Endothelial cell of umbilical vein (primary cell): ENCODE data around the gene SYNPR. TPM values are rescaled to one million over a fixed set of nuclear protein-coding genes. Genes with fewer than 3 reads are reported as not detected.
"Not testable (repeated sequence)": the region's sequence is repeated elsewhere in the genome, so short reads cannot be mapped to it uniquely, and the experiment has no call there.

ENCODE experiments used
- BruUV-seq: library from RNA; stranded (reverse); fragments of 400-500 nt; replicated peaks from 2 replicates; lab custom pipeline; 2021; lab: Mats Ljungman, UMichigan
- CTCF ChIA-PET: fragments of 300-600, 350-600 bp; sonication (Branson Sonifier 250); formaldehyde crosslinking; loops from one replicate; lab custom pipeline; 2021; ENCODE audit warnings: antibody characterized with exemption, inconsistent platforms; lab: Charles Lee
- POLR2A ChIA-PET: fragments of 300-600, 350-600 bp; sonication (Branson Sonifier 250); formaldehyde crosslinking; loops from one replicate; lab custom pipeline; 2021; ENCODE audit warnings: antibody characterized with exemption, inconsistent platforms; lab: Charles Lee
- DNase-seq: peaks from one replicate; pipeline ENCODE4 v3.0.0-alpha.2; 2011; ENCODE audit warnings: low read depth, low spot score
- FAIRE-seq: peaks from 2 replicates; lab custom pipeline; 2011; peaks lifted over from hg19 to GRCh38; lab: Jason Lieb, UNC
- H2AFZ ChIP-seq: 2 replicates; pipeline ENCODE4 v1.6.0; 2012; ENCODE audit warnings: low read depth, low read length, control low read depth, inconsistent platforms
- H3K27ac ChIP-seq: 2 replicates; pipeline ENCODE4 v1.5.1; 2011; ENCODE audit warnings: low read depth, mild to moderate bottlenecking, control low read depth, low read length, moderate library complexity; ENCODE audit not compliant: insufficient read depth
- H3K27me3 ChIP-seq, 2 experiments: 2 replicates each; pipeline versions ENCODE4 v1.6.0 to v1.6.1; 2011; ENCODE audit warnings: low read length in 2 of 2, mixed read lengths in 1 of 2; ENCODE audit not compliant: control insufficient read depth in 2 of 2, insufficient read depth in 2 of 2
- H3K36me3 ChIP-seq, 2 experiments: 2 replicates in 1 of 2; 3 replicates in 1 of 2; pipeline ENCODE4 v1.5.1; 2011; ENCODE audit warnings: low read length in 2 of 2, mild to moderate bottlenecking in 1 of 2, moderate library complexity in 1 of 2; ENCODE audit not compliant: control insufficient read depth in 2 of 2, insufficient read depth in 2 of 2; ENCODE audit errors: extremely low read depth in 1 of 2
- H3K4me1 ChIP-seq: 3 replicates; pipeline ENCODE4 v1.5.1; 2011; ENCODE audit warnings: mild to moderate bottlenecking, low read length; ENCODE audit not compliant: control insufficient read depth, insufficient read depth; ENCODE audit errors: extremely low read depth
- H3K4me2 ChIP-seq: 2 replicates; pipeline ENCODE4 v1.6.1; 2011; ENCODE audit warnings: low read length, control low read depth, mixed read lengths; ENCODE audit not compliant: insufficient read depth
- H3K4me3 ChIP-seq, 3 experiments: fragments of 200-600 bp in 1 of 3; sonication (generic), shearing (Covaris generic) in 1 of 3; replicated peaks in 1 of 3; 2 replicates each; pipeline ENCODE4 v1.5.1; 2011 to 2016; ENCODE audit warnings: control low read depth in 3 of 3, low read length in 3 of 3, mild to moderate bottlenecking in 2 of 3, inconsistent platforms in 1 of 3, low read depth in 1 of 3, moderate library complexity in 1 of 3; ENCODE audit not compliant: insufficient read depth in 1 of 3
- H3K79me2 ChIP-seq: 2 replicates; pipeline ENCODE4 v1.6.0; 2012; ENCODE audit warnings: low read length, inconsistent platforms; ENCODE audit not compliant: control insufficient read depth, insufficient read depth
- H3K9ac ChIP-seq: replicated peaks from 2 replicates; pipeline ENCODE3; 2011; ENCODE audit warnings: low read length, control low read depth; ENCODE audit not compliant: insufficient read depth; ENCODE audit errors: extremely low read depth
- H3K9me1 ChIP-seq: replicated peaks from 3 replicates; pipeline ENCODE4 v1.6.0; 2011; ENCODE audit warnings: mild to moderate bottlenecking, low read length; ENCODE audit not compliant: control insufficient read depth, insufficient read depth; ENCODE audit errors: extremely low read depth
- H3K9me3 ChIP-seq: replicated peaks from 2 replicates; pipeline ENCODE4 v1.5.1; 2012; ENCODE audit warnings: low read length, inconsistent platforms; ENCODE audit not compliant: control insufficient read depth, insufficient read depth
- H4K20me1 ChIP-seq: replicated peaks from 2 replicates; pipeline ENCODE3; 2011; ENCODE audit warnings: mild to moderate bottlenecking, low read length; ENCODE audit not compliant: control insufficient read depth, insufficient read depth; ENCODE audit errors: extremely low read depth
- CTCF ChIP-seq, 2 donors: IDR thresholded peaks; 1 replicate in 1 of 2; 2 replicates in 1 of 2; pipeline ENCODE4 v1.5.1; 2011; ENCODE audit warnings: low read length in 2 of 2, mild to moderate bottlenecking in 2 of 2, moderate library complexity in 2 of 2, control low read depth in 1 of 2, inconsistent platforms in 1 of 2, low read depth in 1 of 2; ENCODE audit not compliant: insufficient read depth in 1 of 2; ENCODE audit errors: extremely low read depth in 1 of 2
- EZH2 ChIP-seq: IDR thresholded peaks from 2 replicates; pipeline ENCODE4 v1.6.1; 2012; ENCODE audit warnings: borderline replicate concordance, low read depth, mild to moderate bottlenecking, moderate library complexity, low read length, inconsistent platforms; ENCODE audit not compliant: severe bottlenecking
- FOS ChIP-seq: IDR thresholded peaks from 2 replicates; pipeline ENCODE4 v1.6.1; 2011; ENCODE audit warnings: mild to moderate bottlenecking, low read length, moderate library complexity, borderline replicate concordance; ENCODE audit not compliant: insufficient read depth
- GATA2 ChIP-seq: IDR thresholded peaks from 2 replicates; pipeline ENCODE4 v1.7.0; 2011; ENCODE audit warnings: low read depth, mild to moderate bottlenecking, moderate library complexity, mixed read lengths, low read length; ENCODE audit not compliant: insufficient read length, insufficient read depth
- JUN ChIP-seq: IDR thresholded peaks from 2 replicates; pipeline ENCODE4 v1.6.1; 2011; ENCODE audit warnings: borderline replicate concordance, low read depth; ENCODE audit not compliant: insufficient read length, insufficient read depth
- MYC ChIP-seq: IDR thresholded peaks from one replicate; pipeline ENCODE4 v1.6.1; 2011; ENCODE audit warnings: mild to moderate bottlenecking, low read depth, low read length
- POLR2A ChIP-seq: IDR thresholded peaks from 2 replicates; pipeline ENCODE4 v1.6.1; 2012; ENCODE audit warnings: low read depth, mild to moderate bottlenecking, control low read depth, low read length
- POLR2AphosphoS5 ChIP-seq: IDR thresholded peaks from 2 replicates; pipeline ENCODE4 v1.6.1; 2012; ENCODE audit warnings: low read depth, mild to moderate bottlenecking, control low read depth, low read length, moderate library complexity; ENCODE audit not compliant: insufficient read depth
- dilution Hi-C: fragments of 300-500 bp; cut with MboI; formaldehyde crosslinking; loops from one replicate; pipeline ENCODE4 v1.15.0; 2019; ENCODE audit warnings: low sequenced_read_pairs; ENCODE audit not compliant: extremely low pct_ligation_motif_present
- intact Hi-C: fragments of 100-400 bp; cut with micrococcal nuclease; formaldehyde crosslinking; loops from one replicate; pipeline ENCODE4 v1.10.0; 2022
- polyA plus RNA-seq, 4 experiments: library from polyadenylated mRNA; depleted of rRNA in 3 of 4; stranded (reverse) in 3 of 4; unstranded in 1 of 4; fragments of >200 nt; gene quantifications; 2 replicates each; pipeline versions ENCODE4 v1.2.1 to v1.2.3, GENCODE V29; 2011 to 2012; ENCODE audit warnings: missing spikeins in 1 of 4
- total RNA-seq: library from RNA; stranded (reverse); gene quantifications from 2 replicates; pipeline ENCODE4 v1.2.3, GENCODE V29; 2021
- TF ChIP-seq, protein P1 (sequence below): IDR thresholded peaks from 2 replicates; pipeline ENCODE4 v1.6.1; 2011; ENCODE audit not compliant: insufficient read depth, insufficient read length

The SYNPR gene
- total and polyA plus RNA-seq, 2 donors (not counting 3 experiments of a cell fraction or from before 2014, with no cell fraction given) = not detected

- CTCF ChIA-PET = no interaction called here
- Histone ChIP-seq H3K4me1 (no peaks in the 10 kb centered on the region), H3K9me3 (no peaks in the 10 kb centered on the region), H3K79me2 (no peaks in the 10 kb centered on the region), H3K4me3 (no peak overlapping the region), H3K4me2 (no peak overlapping the region), H3K36me3 (no peaks in the 10 kb centered on the region), H3K27me3 (no peaks in the 10 kb centered on the region), H3K27ac (no peak overlapping the region), H3K9me1 (no peaks in the 10 kb centered on the region), H4K20me1 (no peaks in the 10 kb centered on the region), H3K9ac (no peak overlapping the region), H2AFZ (no peak overlapping the region)
- DNase-seq (no peak), FAIRE-seq (no peak)
- intact Hi-C loops = no loop called here
- no TSS peak for BruUV-seq
- TF ChIP-seq POLR2AphosphoS5 (no peak), JUN (no peak), MYC (no peak), GATA2 (no peak), CTCF (IDR thresholded peaks at IDR 0.05; ENCODE audit: extremely low read depth in 1 of 2, insufficient read depth in 1 of 2, low read depth in 1 of 2, low read length in 2 of 2) (no peak), EZH2 (no peak), FOS (no peak), POLR2A (no peak)
- TF ChIP-seq, protein P1, sequence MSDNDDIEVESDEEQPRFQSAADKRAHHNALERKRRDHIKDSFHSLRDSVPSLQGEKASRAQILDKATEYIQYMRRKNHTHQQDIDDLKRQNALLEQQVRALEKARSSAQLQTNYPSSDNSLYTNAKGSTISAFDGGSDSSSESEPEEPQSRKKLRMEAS = no peak
- POLR2A ChIA-PET = no interaction called here
- dilution Hi-C loops = no loop called here
These were observed 366.2 kb downstream of the SYNPR start for GRCh38 chr3:63644212-63644797.

DNA sequence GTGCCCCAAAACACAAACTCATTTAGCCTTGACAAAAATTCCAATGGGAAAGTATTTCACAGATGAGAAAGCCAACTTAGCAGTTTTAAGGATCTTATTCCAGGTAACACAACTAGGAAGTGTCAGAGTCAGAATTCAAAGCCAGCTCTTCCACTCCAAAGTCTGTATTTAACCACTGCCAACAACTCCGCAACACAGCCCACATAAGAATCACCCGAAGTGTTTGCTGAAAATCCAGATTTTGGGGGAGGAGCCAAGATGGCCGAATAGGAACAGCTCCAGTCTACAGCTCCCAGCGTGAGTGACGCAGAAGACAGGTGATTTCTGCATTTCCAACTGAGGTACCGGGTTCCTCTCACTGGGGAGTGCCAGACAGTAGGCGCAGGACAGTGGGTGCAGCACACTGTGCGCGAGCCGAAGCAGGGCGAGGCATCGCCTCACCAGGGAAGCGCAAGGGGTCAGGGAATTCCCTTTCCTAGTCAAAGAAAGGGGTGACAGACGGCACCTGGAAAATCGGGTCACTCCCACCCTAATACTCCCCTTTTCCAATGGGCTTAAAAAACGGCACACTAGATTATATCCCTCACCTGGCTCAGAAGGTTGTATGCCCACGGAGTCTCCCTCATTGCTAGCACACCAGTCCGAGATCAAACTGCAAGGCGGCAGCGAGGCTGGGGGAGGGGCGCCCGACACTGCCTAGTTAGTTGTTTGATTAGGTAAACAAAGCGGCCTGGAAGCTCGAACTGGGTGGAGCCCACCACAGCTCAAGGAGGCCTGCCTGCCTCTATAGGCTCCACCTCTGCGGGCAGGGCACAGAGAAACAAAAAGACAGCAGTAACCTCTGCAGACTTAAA is 367.0 kb downstream of the SYNPR start:
- dilution Hi-C loops, H3K4me2 ChIP-seq, CTCF ChIA-PET, H3K27me3 ChIP-seq, DNase-seq, H3K4me3 ChIP-seq, H3K9ac ChIP-seq, H3K27ac ChIP-seq, H2AFZ ChIP-seq, H3K9me1 ChIP-seq, POLR2A ChIA-PET, FAIRE-seq, H3K36me3 ChIP-seq, H3K4me1 ChIP-seq, H3K79me2 ChIP-seq, H3K9me3 ChIP-seq, intact Hi-C loops, H4K20me1 ChIP-seq, BruUV-seq: not testable (repeated sequence)
